Heart right ventricle (tissue), 16 donors: ENCODE measurements around the gene USF1. TPM values are rescaled to one million over a fixed set of nuclear protein-coding genes. Genes with fewer than 3 reads are reported as not detected.

ENCODE experiments used
- ATAC-seq, 8 donors: fragments of 200-7000 bp; cut with Tn5 transposase; one replicate each; pipeline ENCODE4 v1.9.1; 2020; ENCODE audit warnings: mild to moderate bottlenecking in 8 of 8, moderate library complexity in 8 of 8, moderate number of reproducible peaks in 1 of 8
- DNase-seq, 2 donors: peaks; one replicate each; pipeline ENCODE4 v3.0.0-alpha.2; 2020
- H3K27ac ChIP-seq, 10 donors: fragments of 200-600 bp; sonication (generic) in 2 of 10; one replicate each; pipeline versions ENCODE4 v1.5.0 to v1.8.0; 2020 to 2022; ENCODE audit warnings: mild to moderate bottlenecking in 3 of 10
- H3K27me3 ChIP-seq, 7 donors: fragments of 200-600 bp; one replicate each; pipeline ENCODE4 v1.8.0; 2021 to 2022; ENCODE audit warnings: mild to moderate bottlenecking in 2 of 7
- H3K36me3 ChIP-seq, 9 donors: fragments of 200-600 bp; sonication (generic) in 1 of 9; one replicate each; pipeline versions ENCODE4 v1.5.0 to v1.8.0; 2020 to 2022; ENCODE audit warnings: mild to moderate bottlenecking in 2 of 9
- H3K4me1 ChIP-seq, 9 donors: fragments of 200-600 bp; sonication (generic) in 1 of 9; one replicate each; pipeline versions ENCODE4 v1.5.0 to v1.8.0; 2020 to 2022; ENCODE audit warnings: mild to moderate bottlenecking in 4 of 9
- H3K4me3 ChIP-seq, 10 donors: fragments of 200-600 bp; sonication (generic) in 2 of 10; one replicate each; pipeline versions ENCODE4 v1.5.0 to v1.8.0; 2020 to 2022; ENCODE audit warnings: mild to moderate bottlenecking in 7 of 10, moderate library complexity in 2 of 10
- H3K9me3 ChIP-seq, 11 donors: fragments of 200-600 bp in 10 of 11; sonication (generic) in 2 of 11; one replicate each; pipeline versions ENCODE4 v1.5.0 to v1.8.0; 2013 to 2022; ENCODE audit warnings: mild to moderate bottlenecking in 2 of 11, control low read depth in 1 of 11, moderate library complexity in 1 of 11
- CTCF ChIP-seq, 9 donors: fragments of 200-600 bp; sonication (generic) in 2 of 9; IDR thresholded peaks; one replicate each; pipeline versions ENCODE4 v1.5.0 to v1.8.0; 2021 to 2022; ENCODE audit warnings: antibody characterized with exemption in 9 of 9, mild to moderate bottlenecking in 5 of 9, moderate library complexity in 1 of 9
- WGBS, 2 donors: extraction: QIAGEN DNeasy Blood & Tissue Kit; methylation state at CpG; one replicate each; pipeline ENCODE4 v1.1.7; 2013; ENCODE audit warnings: inconsistent platforms in 1 of 2; 5-methylcytosine and 5-hydroxymethylcytosine counted together
- intact Hi-C, 10 donors: fragments of 100-400 bp; cut with DNase I; formaldehyde crosslinking; loops; one replicate each; pipeline versions ENCODE4 v1.11.1 to v1.14.2; 2022
- polyA plus RNA-seq, 2 donors: library from polyadenylated mRNA; stranded (reverse); fragments of 200-250 nt; gene quantifications; one replicate each; pipeline ENCODE4 v1.2.3, GENCODE V29; 2013
- total RNA-seq, 10 donors: library from RNA; stranded (reverse); fragmentation: NEBNext Ultra II Directional in 3 of 10; extraction: Animal tissue kit (Norgen Biotek cat#: 25700) in 3 of 10; gene quantifications; one replicate each; pipeline versions ENCODE4 v1.2.1 to v1.2.4, GENCODE V29; 2021 to 2023
- donor health status: Arrhythmogenic right ventricular cardiomyopathy.
- donor health status: ischemic (EF 13 %, LVEDD 7.1; RV severe dilation, severe dysfunction).
- donor health status: healthy with polysubstance abuse.
- donor health status: DM: no; HTN: yes; CAD: no.
- donor health status: DM: no; HTN: no; CAD: no.
- donor health status: ischemic (EF 25% LVEDD 6.9; RV normal size, moderate dysfunction).
- donor health status: ischemic (EF 25% LVEDD 5.7; RV mildly dilated, moderate dysfunction).
- donor health status: healthy.
- donor health status: DM: yes; HTN: yes; CAD: no.
- donor health status: Ischemic cardiomyopathy.
- donor health status: ischemic (EF 35%, LVEDD 5.7; RV mildly dilated, moderate dysfunction).
- donor health status: nonischemic (EF 11% LVEDD 7.7; RV severe dilation, severe dysfunction).
- donor health status: DM: yes; HTN: yes; CAD: no.
- donor health status: PGD.
- donor health status: ischemic (EF 29% LVEDD 5.4; RV normal size, mild dysfunction).
- donor health status: nonischemic (EF 23%, LVEDD 6.1; RV moderate dilation, normal function).

USF1 gene
- total and polyA plus RNA-seq, 12 donors, result 23.7 to 55.1 (median 29.9) TPM

- Histone ChIP-seq H3K4me1 (peaks cover 2 to 20% (median 12%) of the 10 kb centered on the region in 9 donors), H3K4me3 (no peak overlapping the region), H3K27ac (no peak overlapping the region), H3K9me3 (no peaks in the 10 kb centered on the region), H3K27me3 (no peaks in the 10 kb centered on the region), H3K36me3 (no peaks in the 10 kb centered on the region)
- DNase-seq (no peak), ATAC-seq (no peak)
- intact Hi-C loops, result loop anchor here in 3 of 10 donors (10.0 kb wide), 1 partner anchor 258 kb away; no protein-coding TSS in a partner anchor
- WGBS, 2 donors, result 87 to 88% methylated on average over 3 of the region's 3 CpGs
- TF ChIP-seq CTCF (IDR thresholded peaks at IDR 0.05), result no peak
Observed at GRCh38 chr1:161092621-161093028, 46.8 kb upstream of the USF1 start.

DNA sequence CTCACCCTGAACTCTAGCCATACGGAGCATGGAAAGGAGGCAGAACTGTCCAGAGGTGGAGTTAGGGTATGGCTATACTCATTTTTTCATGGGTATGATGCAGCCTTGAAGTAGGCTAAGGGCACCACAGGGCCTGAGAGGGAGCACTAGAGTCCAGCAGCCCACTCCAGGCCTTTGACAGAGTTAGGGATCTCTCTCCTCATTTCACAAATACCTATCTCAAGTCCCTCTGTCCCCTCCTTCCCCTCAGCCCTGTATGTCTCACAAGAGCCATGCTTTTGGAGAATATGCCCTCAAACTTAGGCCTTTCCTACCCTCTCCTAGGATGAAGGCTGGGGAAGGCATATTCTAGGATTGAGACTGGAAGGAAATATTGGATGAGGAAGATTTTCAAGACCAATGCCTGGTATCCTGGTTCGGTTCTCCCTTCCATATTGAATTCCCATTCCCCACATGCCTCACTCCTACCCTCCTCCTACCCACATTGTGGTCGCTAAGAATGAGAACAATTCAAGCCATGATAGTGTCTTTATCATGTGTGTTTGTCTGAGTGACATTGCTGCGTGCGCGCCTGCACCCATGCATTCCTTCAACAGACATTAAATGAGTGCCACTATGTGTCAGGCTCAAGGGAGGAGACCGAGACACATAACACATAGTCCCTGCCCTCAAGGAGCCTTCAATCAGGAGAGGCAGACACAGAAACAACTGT, 46.2 kb upstream of the USF1 start:
- intact Hi-C loops, result loop anchor here in 3 of 10 donors (10.0 kb wide), 1 partner anchor 257 kb away; no protein-coding TSS in a partner anchor
- TF ChIP-seq CTCF (IDR thresholded peaks at IDR 0.05), result no peak

DNA sequence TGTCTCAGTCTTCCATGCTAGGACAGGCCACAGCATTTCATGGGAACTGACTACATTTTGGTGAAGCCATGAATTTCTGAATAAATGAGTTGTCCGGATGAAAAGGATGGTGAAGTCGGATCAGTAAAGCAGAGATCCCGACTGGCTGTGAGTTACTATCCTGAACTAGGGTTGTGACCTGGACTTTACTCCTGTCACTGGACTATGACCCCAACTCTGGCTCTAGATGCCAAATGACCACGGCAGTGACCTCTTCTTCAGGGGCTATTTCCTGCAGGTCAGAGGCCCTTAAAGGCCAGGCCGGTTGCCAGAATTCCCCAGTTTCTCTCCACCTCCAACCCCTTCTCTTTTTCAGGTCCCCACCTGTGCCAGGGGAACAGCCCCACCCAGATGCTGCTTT, 45.3 kb upstream of the USF1 start:
- no peak overlapping the region for H3K27ac ChIP-seq
- H3K9me3 ChIP-seq, result no peaks in the 10 kb centered on the region
- no peak overlapping the region for H3K4me3 ChIP-seq
- 85 to 90% methylated on average over 5 of the region's 5 CpGs for WGBS, 2 donors
- no peaks in the 10 kb centered on the region for H3K27me3 ChIP-seq
- H3K36me3 ChIP-seq, result no peaks in the 10 kb centered on the region
- no peak for ATAC-seq
- no peak for DNase-seq
- no peak for TF ChIP-seq CTCF (IDR thresholded peaks at IDR 0.05)
- peaks cover 0 to 6% (median 0%) of the 10 kb centered on the region in 9 donors for H3K4me1 ChIP-seq
- intact Hi-C loops, result loop anchor here in 3 of 10 donors (10.0 kb wide), 1 partner anchor 256 kb away; no protein-coding TSS in a partner anchor

More for the DNA sequence above, 46.2 kb upstream of the USF1 start:
- 90 to 92% methylated on average over 7 of the region's 7 CpGs for WGBS, 2 donors
- Histone ChIP-seq H3K27ac (no peak overlapping the region), H3K27me3 (no peaks in the 10 kb centered on the region), H3K9me3 (no peaks in the 10 kb centered on the region), H3K4me3 (no peak overlapping the region), H3K4me1 (peaks cover 0 to 14% (median 7%) of the 10 kb centered on the region in 9 donors), H3K36me3 (no peaks in the 10 kb centered on the region)
- DNase-seq (no peak), ATAC-seq (no peak)

GRCh38 chr1:161090617-161091016, 44.8 kb upstream of the USF1 start:
- ATAC-seq, result no peak

More at GRCh38 chr1:161090617-161091016, 44.8 kb upstream of the USF1 start:
- Histone ChIP-seq H3K27me3 (no peaks in the 10 kb centered on the region), H3K4me1 (peaks cover 0 to under 1% (median 0%) of the 10 kb centered on the region in 9 donors), H3K27ac (no peak overlapping the region), H3K9me3 (no peaks in the 10 kb centered on the region), H3K4me3 (no peak overlapping the region), H3K36me3 (no peaks in the 10 kb centered on the region)
- no peak for TF ChIP-seq CTCF (IDR thresholded peaks at IDR 0.05)
- WGBS, 2 donors, result 84 to 88% methylated on average over 3 of the region's 3 CpGs
- intact Hi-C loops, result loop anchor here in 3 of 10 donors (10.0 kb wide), 1 partner anchor 256 kb away; no protein-coding TSS in a partner anchor
- no peak for DNase-seq
